Measurements from ENCODE around the gene SCAPER. TPM values are rescaled to one million over a fixed set of nuclear protein-coding genes. Genes with fewer than 3 reads are reported as not detected.

Gene SCAPER
- total RNA-seq, 2 donors from 2014 or later = 52.9 to 72.8 TPM

DNA sequence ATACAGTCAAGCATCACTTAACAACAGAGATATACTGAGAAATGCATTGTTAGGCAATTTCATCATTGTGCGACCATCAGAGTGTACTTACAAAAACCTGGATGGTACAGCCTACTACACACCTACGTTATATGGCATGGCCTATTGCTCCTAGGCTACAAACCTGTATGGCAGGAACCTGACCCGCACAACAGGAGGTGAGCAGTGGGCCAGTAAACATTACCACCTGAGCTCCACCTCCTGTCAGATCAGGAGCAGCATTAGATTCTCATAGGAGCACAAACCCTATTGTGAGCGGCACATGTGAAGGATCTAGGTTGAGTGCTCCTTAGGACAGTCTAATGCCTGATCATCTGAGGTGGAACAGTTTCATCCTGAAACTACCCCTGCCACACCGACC is 89.7 kb downstream of the SCAPER start:
- Mint-ChIP-seq H3K27me3 (no peaks in the 10 kb centered on the region), H3K9me3 (peaks cover 4% of the 10 kb centered on the region), H3K36me3 (peaks cover 6% of the 10 kb centered on the region), H3K4me1 (ENCODE audit: low read depth in 2 of 2) (peaks cover 23% of the 10 kb centered on the region in 2 donors), H3K27ac (no peak overlapping the region), H3K4me3 (no peak overlapping the region)
- no peak for DNase-seq (ENCODE audit: low spot score)
- ATAC-seq = no peak

DNA sequence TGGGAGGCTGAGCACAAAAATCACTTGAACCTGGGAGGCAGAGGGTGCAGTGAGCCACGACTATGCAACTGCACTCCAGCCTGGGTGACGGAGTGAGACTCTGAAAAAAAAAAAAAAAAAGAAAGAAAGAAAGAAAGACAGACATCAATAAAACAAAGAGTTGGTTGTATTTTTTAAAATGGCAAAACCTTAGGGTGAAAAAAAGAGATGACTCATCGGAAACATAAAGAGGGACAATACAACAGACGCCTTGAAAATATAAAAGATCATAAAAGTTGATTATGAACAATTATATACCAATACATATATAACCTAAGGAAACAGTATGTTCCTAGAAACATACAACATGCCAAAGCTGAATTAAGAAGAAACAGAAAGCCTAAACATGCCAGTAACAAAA is 92.8 kb downstream of the SCAPER start:
- no peak overlapping the region for H3K27ac Mint-ChIP-seq
- ATAC-seq (no peak), DNase-seq (ENCODE audit: low spot score) (no peak)
- peaks cover 7% of the 10 kb centered on the region for H3K36me3 Mint-ChIP-seq
- peaks cover 22 to 25% of the 10 kb centered on the region in 2 donors for H3K4me1 Mint-ChIP-seq (ENCODE audit: low read depth in 2 of 2)
- peaks cover 7% of the 10 kb centered on the region for H3K9me3 Mint-ChIP-seq
- no peaks in the 10 kb centered on the region for H3K27me3 Mint-ChIP-seq
- H3K4me3 Mint-ChIP-seq = no peak overlapping the region

DNA sequence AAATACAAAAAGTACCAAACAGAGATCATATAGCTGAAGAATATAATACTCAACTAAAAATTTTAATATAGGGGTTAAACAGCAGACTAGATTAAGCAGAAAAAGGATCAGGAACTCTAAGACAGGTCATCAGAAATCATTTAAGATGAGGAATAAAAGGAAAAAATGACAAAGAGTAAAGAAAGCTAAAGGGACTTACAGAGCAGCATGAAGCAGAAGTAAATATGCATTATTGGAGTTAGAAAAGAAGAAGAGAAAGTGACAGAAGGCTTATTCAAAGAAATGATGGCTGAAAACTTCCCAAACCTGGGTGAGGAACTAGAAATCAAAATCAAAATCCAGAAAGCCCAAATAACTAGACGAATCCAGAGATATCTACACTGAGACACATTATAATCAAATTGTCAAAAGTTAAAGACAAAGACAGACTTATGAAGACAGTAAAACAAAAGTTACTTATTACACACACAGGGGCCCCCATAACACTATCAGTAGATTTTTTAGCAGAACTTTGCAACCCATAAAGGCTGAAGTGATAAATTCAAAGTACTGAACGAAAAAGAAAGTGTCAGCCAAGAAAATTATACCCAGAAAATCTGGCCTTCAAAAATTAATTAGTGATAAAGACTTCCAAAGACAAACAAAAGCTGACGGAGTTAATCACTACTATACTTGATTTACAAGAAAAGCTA is 95.6 kb downstream of the SCAPER start:
- Mint-ChIP-seq H3K36me3 (peaks cover 7% of the 10 kb centered on the region), H3K4me1 (ENCODE audit: low read depth in 2 of 2) (peaks cover 17 to 20% of the 10 kb centered on the region in 2 donors), H3K9me3 (peaks cover 7% of the 10 kb centered on the region), H3K27me3 (no peaks in the 10 kb centered on the region), H3K4me3 (no peak overlapping the region), H3K27ac (no peak overlapping the region)
- DNase-seq (ENCODE audit: low spot score) (no peak), ATAC-seq (no peak)

DNA sequence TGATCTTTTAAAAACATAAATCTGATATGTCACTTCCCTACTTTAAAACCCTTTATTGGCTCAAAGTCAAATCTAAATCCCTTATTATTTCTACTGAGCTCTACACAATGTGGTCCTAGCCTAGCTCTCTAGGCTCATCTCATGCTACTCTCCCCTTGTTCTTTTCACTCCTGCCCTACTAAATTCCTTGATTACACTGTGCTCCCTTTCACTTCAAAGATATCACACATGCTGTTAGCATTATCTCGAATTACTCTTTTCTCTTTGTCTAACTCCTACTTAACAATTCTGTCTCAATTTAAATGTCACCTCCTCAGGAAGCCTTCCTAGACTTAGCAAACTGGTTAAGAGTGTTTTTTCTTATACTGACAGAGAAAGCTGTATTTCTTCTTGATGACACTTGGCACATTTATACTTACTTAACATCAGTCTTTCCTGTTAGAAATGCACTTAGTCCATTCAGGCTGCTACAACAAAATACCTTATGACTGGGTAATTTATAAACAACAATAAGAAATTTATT is 102.0 kb downstream of the SCAPER start:
- H3K36me3 Mint-ChIP-seq = peaks cover 17% of the 10 kb centered on the region
- no peaks in the 10 kb centered on the region for H3K9me3 Mint-ChIP-seq
- H3K27ac Mint-ChIP-seq = no peak overlapping the region
- peaks cover 0 to 2% of the 10 kb centered on the region in 2 donors for H3K4me1 Mint-ChIP-seq (ENCODE audit: low read depth in 2 of 2)
- H3K27me3 Mint-ChIP-seq = no peaks in the 10 kb centered on the region
- ATAC-seq (no peak), DNase-seq (ENCODE audit: low spot score) (no peak)
- no peak overlapping the region for H3K4me3 Mint-ChIP-seq

DNA sequence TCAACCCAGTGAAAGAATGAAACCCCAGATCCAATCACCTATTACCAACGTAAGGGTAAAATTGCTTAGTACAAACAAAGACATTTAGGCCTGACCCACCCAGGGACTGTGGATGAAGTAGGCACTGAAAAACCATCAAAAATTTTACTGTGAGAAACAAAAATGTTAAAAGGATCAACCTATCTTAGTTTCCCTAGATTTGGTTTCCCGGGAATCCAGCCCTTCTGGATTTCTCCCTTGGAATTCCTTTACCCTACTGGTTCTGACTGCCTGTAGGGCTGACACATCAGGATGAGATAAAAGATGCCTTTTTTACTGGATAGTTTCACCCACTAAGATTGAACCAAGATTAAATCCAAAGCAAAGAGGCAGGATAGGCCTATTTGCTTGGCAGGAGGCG is 102.7 kb downstream of the SCAPER start:
- peaks cover 0 to 2% of the 10 kb centered on the region in 2 donors for H3K4me1 Mint-ChIP-seq (ENCODE audit: low read depth in 2 of 2)
- no peak overlapping the region for H3K4me3 Mint-ChIP-seq
- no peak overlapping the region for H3K27ac Mint-ChIP-seq
- H3K36me3 Mint-ChIP-seq = peaks cover 17% of the 10 kb centered on the region
- no peaks in the 10 kb centered on the region for H3K27me3 Mint-ChIP-seq
- DNase-seq (ENCODE audit: low spot score) = no peak
- ATAC-seq = no peak
- H3K9me3 Mint-ChIP-seq = no peaks in the 10 kb centered on the region

DNA sequence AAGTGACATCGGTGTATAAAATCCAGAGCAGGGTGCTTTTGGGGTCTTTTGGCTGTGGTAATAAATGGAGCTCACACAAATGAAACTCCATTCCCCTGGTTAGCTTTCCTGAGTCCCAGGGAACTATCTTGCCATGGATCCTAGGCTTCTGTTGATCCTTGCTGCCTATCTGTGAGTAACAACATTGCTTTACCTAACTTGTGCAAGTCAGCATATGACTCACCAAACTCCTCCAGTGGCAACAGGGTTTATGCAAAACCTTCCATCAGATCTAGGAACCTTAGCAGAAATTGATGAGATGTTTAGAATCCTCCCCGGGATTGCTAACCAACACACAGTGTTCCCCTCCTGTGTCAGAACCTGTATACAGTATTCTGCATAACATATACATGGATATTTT is 105.4 kb downstream of the SCAPER start:
- no peak overlapping the region for H3K27ac Mint-ChIP-seq
- H3K4me1 Mint-ChIP-seq (ENCODE audit: low read depth in 2 of 2) = peaks cover 0 to 2% of the 10 kb centered on the region in 2 donors
- H3K4me3 Mint-ChIP-seq = no peak overlapping the region
- no peaks in the 10 kb centered on the region for H3K9me3 Mint-ChIP-seq
- peaks cover 17% of the 10 kb centered on the region for H3K36me3 Mint-ChIP-seq
- ATAC-seq (no peak), DNase-seq (ENCODE audit: low spot score) (no peak)
- no peaks in the 10 kb centered on the region for H3K27me3 Mint-ChIP-seq

DNA sequence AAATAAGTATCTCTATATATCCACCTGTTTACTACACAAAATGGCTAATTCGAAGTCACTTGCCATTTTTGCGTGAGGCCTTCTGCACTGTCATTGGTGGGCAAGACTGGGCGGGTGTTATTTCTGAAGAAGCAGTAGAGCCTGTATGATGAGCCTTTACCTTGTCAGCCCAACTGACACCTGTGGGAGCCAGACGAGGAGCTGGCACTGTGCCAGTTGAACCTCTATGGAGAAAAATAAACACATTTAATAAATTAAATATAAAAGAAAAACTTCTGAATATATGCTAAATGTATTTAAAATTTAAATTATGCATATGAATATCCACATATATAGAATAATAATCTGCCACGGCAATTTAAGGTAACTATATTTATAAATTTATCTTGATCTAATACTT is 109.9 kb downstream of the SCAPER start:
- ATAC-seq (no peak), DNase-seq (ENCODE audit: low spot score) (no peak)
- Mint-ChIP-seq H3K4me1 (ENCODE audit: low read depth in 2 of 2) (peaks cover 0 to 4% of the 10 kb centered on the region in 2 donors), H3K27ac (no peak overlapping the region), H3K36me3 (peaks cover 18% of the 10 kb centered on the region), H3K9me3 (no peaks in the 10 kb centered on the region), H3K27me3 (no peaks in the 10 kb centered on the region), H3K4me3 (no peak overlapping the region)

DNA sequence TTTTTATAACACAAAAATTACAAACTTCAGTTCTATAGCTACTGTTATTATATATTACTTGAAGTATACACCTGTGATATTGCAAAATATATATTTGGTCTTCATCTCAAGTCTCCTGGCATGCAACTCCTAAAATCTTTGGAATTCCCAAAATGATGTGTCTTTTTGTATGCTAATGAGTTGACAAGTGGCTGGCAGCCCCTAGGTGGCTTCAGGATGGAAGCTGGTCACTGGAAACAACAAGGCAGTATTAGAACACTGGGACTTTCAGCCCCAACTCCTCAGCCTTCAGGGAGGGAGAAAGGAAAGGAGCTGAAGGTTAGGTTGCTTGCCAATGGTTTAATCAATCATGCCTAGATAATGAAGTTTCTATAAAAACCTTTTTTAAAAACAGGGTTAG is 112.0 kb downstream of the SCAPER start:
- Mint-ChIP-seq H3K4me1 (ENCODE audit: low read depth in 2 of 2) (peaks cover 0 to 4% of the 10 kb centered on the region in 2 donors), H3K9me3 (no peaks in the 10 kb centered on the region), H3K27me3 (no peaks in the 10 kb centered on the region), H3K27ac (no peak overlapping the region), H3K36me3 (peaks cover 13% of the 10 kb centered on the region), H3K4me3 (no peak overlapping the region)
- ATAC-seq = no peak
- no peak for DNase-seq (ENCODE audit: low spot score)

DNA sequence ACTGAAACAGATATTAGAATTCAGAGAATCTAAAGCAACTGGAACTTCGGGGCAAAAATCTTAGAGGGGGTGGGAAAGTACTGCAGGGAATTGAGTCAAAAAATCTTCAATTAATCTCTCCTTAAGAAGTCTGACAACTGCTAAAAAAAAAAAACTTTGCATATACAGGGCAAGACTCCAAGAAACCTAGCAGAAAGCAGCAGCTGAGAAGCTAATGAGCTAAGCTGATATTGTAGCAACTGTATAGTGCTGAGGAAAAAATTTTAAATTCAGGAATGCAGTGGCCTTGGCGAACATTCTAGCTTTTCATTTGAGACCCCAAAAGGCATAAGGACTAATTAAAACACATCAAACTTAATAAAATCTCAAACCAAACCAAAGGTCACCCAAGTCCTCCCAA is 113.6 kb downstream of the SCAPER start:
- DNase-seq (ENCODE audit: low spot score) (no peak), ATAC-seq (no peak)
- Mint-ChIP-seq H3K4me1 (ENCODE audit: low read depth in 2 of 2) (peaks cover 0 to 4% of the 10 kb centered on the region in 2 donors), H3K9me3 (no peaks in the 10 kb centered on the region), H3K4me3 (no peak overlapping the region), H3K36me3 (peaks cover 13% of the 10 kb centered on the region), H3K27ac (no peak overlapping the region), H3K27me3 (no peaks in the 10 kb centered on the region)

DNA sequence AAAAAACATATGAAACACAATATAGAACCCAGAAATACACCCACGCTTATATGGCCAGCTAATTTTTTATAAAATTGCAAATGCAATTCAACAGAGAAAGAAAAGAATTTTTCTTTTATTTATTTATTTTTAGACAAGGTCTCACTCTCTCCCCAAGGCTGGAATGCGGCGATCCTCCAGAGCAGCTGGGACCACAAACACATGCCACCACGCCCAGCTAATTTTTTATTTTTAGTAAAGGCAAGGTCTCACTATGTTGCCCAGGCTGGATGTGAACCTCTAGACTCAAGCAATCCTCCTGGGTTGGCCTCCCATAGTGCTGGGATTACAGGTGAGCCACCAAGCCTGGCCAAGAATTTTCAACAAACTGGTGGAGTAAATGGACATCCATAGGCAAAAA is 117.9 kb downstream of the SCAPER start:
- Mint-ChIP-seq H3K9me3 (no peaks in the 10 kb centered on the region), H3K36me3 (peaks cover 37% of the 10 kb centered on the region), H3K4me1 (ENCODE audit: low read depth in 2 of 2) (peaks cover 0 to 6% of the 10 kb centered on the region in 2 donors), H3K27ac (no peak overlapping the region), H3K4me3 (no peak overlapping the region), H3K27me3 (no peaks in the 10 kb centered on the region)
- ATAC-seq = no peak
- DNase-seq (ENCODE audit: low spot score) = no peak

DNA sequence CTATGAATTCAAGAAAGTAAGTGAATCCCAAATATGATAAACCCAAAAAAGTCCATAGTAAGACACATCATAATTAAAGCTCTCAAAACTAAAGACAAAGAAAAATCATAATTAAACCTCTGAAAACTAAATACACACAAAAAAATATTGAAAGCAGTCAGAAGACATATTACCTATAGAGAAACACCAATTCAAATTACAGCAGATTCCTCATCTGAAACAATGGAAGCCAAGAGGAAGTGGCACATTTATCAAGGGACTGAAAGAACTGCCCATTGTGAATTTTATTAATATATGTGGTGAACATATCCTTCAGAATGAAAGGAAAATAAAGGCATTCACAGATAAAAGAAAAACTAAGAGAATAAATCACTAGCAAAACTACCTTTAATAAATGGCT is 128.2 kb downstream of the SCAPER start:
- no peaks in the 10 kb centered on the region for H3K27me3 Mint-ChIP-seq
- H3K4me1 Mint-ChIP-seq (ENCODE audit: low read depth in 2 of 2) = peaks cover 0 to 6% of the 10 kb centered on the region in 2 donors
- no peak for ATAC-seq
- no peak overlapping the region for H3K4me3 Mint-ChIP-seq
- H3K9me3 Mint-ChIP-seq = peaks cover 3% of the 10 kb centered on the region
- no peak overlapping the region for H3K27ac Mint-ChIP-seq
- H3K36me3 Mint-ChIP-seq = peaks cover 31% of the 10 kb centered on the region
- no peak for DNase-seq (ENCODE audit: low spot score)

DNA sequence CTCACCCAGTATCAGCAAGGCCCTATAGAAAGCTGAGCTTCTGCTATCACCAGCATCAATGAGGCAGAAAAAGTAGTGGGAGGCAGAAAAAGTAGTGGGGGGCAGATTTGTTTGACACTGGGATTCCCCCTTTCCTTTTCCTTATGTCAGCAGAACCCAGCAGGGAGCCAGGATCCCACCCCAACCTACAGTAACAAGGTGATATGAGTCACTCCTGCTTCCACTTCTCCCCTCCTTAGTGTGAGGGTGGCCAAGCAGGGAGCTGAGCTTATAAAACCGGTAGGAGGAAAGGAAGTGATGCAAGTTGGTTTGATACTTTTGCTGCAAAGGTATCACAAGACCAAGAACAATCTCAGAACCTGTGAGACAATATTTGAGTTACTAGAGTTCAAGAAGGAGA is 128.7 kb downstream of the SCAPER start:
- Mint-ChIP-seq H3K27ac (peak overlapping the region in 1 of 2 donors; percentile 1), H3K9me3 (peaks cover 3% of the 10 kb centered on the region), H3K4me1 (ENCODE audit: low read depth in 2 of 2) (peaks cover 0 to 6% of the 10 kb centered on the region in 2 donors), H3K4me3 (no peak overlapping the region), H3K27me3 (no peaks in the 10 kb centered on the region), H3K36me3 (peaks cover 31% of the 10 kb centered on the region)
- no peak for DNase-seq (ENCODE audit: low spot score)
- ATAC-seq = no peak

DNA sequence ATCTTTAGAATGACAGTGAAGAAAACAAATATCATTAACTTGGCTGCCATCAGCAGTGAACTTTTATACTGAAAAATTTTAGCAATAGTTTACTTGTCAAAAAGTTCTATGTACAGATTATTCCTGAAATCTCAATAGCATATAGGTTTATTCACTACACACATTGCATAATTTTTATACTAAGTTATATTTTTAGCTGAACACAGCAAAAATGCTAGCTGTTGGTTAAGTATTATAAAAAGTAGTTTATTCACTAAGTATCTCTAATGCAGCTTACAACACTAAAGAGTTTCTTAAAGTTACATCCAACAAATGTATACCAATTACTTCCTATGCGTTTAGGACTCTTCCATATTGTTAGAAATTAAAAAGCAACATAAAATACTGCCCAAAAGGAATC is 131.9 kb downstream of the SCAPER start:
- Mint-ChIP-seq H3K27ac (peak overlapping the region in 1 of 2 donors; percentile 18), H3K4me1 (ENCODE audit: low read depth in 2 of 2) (peaks cover 0 to 9% of the 10 kb centered on the region in 2 donors), H3K36me3 (peaks cover 25% of the 10 kb centered on the region), H3K27me3 (no peaks in the 10 kb centered on the region), H3K4me3 (no peak overlapping the region), H3K9me3 (peaks cover 3% of the 10 kb centered on the region)
- no peak for ATAC-seq
- DNase-seq (ENCODE audit: low spot score) = no peak

DNA sequence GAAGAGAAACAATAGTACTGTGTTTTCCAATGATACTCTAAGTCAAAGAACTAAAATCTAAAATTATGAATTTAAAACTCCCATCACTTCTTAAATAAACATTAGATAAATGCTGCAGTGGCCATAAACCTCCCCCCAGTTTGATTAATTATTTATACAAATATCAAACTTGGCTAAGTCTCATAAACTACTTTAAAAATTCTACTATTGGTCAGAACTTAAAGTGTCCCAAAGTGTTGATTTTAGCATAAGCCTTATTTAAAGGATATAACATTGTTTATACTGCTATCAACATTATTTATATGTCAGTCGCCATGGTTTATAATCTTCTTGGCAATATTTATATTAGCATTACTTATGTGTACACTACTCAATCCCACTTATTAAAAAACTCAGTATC is 132.4 kb downstream of the SCAPER start:
- no peak overlapping the region for H3K27ac Mint-ChIP-seq
- H3K9me3 Mint-ChIP-seq = peaks cover 3% of the 10 kb centered on the region
- no peak for DNase-seq (ENCODE audit: low spot score)
- ATAC-seq = no peak
- H3K4me1 Mint-ChIP-seq (ENCODE audit: low read depth in 2 of 2) = peaks cover 0 to 11% of the 10 kb centered on the region in 2 donors
- H3K27me3 Mint-ChIP-seq = no peaks in the 10 kb centered on the region
- no peak overlapping the region for H3K4me3 Mint-ChIP-seq
- peaks cover 28% of the 10 kb centered on the region for H3K36me3 Mint-ChIP-seq

DNA sequence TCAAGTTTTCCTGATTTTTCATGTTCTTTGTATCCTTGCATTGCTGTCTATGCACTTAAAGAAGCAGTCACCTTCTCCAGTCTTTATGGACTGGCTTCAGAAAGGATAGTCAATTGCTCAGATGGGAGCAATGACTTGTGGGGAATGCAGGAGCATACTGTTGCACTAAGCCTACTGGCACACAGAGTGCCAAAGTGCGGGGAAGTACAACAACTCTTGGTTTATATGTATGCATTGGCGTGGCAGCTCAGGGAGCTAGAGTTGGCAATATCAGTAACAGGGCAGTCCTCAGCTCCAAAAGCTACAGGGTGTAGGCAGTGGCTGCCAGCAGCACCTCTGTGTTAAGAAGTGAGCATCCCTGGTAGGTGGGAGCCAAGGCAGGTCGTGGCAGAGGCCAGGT is 141.1 kb downstream of the SCAPER start:
- Mint-ChIP-seq H3K27ac (no peak overlapping the region), H3K4me3 (no peak overlapping the region), H3K36me3 (peaks cover 37% of the 10 kb centered on the region), H3K9me3 (peaks cover 5% of the 10 kb centered on the region), H3K4me1 (ENCODE audit: low read depth in 2 of 2) (peaks cover 0 to 5% of the 10 kb centered on the region in 2 donors), H3K27me3 (no peaks in the 10 kb centered on the region)
- DNase-seq (ENCODE audit: low spot score) (no peak), ATAC-seq (no peak)
